SU-DHL-6 (cell line): ENCODE data around the gene DVL1.

Experiments
- H2AFZ ChIP-seq: fragments of 200-600 bp; sonication (generic); 2 replicates; pipeline ENCODE4 v1.6.1; 2014; ENCODE audit warnings: low read depth, mild to moderate bottlenecking, moderate library complexity, mixed read lengths, antibody characterized with exemption, low read length; ENCODE audit not compliant: severe bottlenecking
- H3F3A ChIP-seq: fragments of 200-600 bp; shearing (Covaris generic); 2 replicates; pipeline ENCODE4 v1.6.0; 2016; ENCODE audit warnings: antibody characterized with exemption, mild to moderate bottlenecking; ENCODE audit not compliant: insufficient read depth
- H3K27ac ChIP-seq: fragments of 200-600 bp; sonication (generic); 2 replicates; pipeline ENCODE4 v1.5.1; 2016; ENCODE audit warnings: low read depth, mild to moderate bottlenecking, low read length, moderate library complexity, mixed read lengths
- H3K27me3 ChIP-seq: fragments of 200-600 bp; sonication (generic), shearing (Covaris generic); 2 replicates; pipeline ENCODE4 v1.6.0; 2014; ENCODE audit warnings: mild to moderate bottlenecking, low read length
- H3K36me3 ChIP-seq: fragments of 200-600 bp; sonication (generic); 2 replicates; pipeline ENCODE4 v1.6.1; 2014; ENCODE audit warnings: mild to moderate bottlenecking, low read length, mixed read lengths
- H3K4me2 ChIP-seq: fragments of 300-600, 200-600 bp; shearing (Covaris generic), sonication (generic); 2 replicates; pipeline ENCODE4 v1.6.0; 2014; ENCODE audit warnings: low read length, low read depth, mild to moderate bottlenecking; ENCODE audit not compliant: poor library complexity, severe bottlenecking
- H3K4me3 ChIP-seq: fragments of 200-600 bp; sonication (generic); 2 replicates; pipeline ENCODE4 v1.5.1; 2014; ENCODE audit warnings: antibody characterized with exemption, low read length, mild to moderate bottlenecking, mixed read lengths; ENCODE audit not compliant: insufficient read depth, poor library complexity, severe bottlenecking
- H3K79me2 ChIP-seq: fragments of 200-600 bp; sonication (generic); 2 replicates; pipeline ENCODE4 v1.6.1; 2014; ENCODE audit warnings: mild to moderate bottlenecking, low read length, moderate library complexity; ENCODE audit not compliant: insufficient read depth
- H3K9ac ChIP-seq: fragments of 200-600 bp; sonication (generic); 2 replicates; pipeline ENCODE4 v1.7.0; 2014; ENCODE audit warnings: mild to moderate bottlenecking, low read length
- H3K9me2 ChIP-seq: fragments of 200-600 bp; sonication (generic); replicated peaks from 2 replicates; pipeline ENCODE4 v1.6.1; 2014; ENCODE audit warnings: low read length; ENCODE audit not compliant: insufficient read depth
- H3K9me3 ChIP-seq: fragments of 200-600 bp; sonication (generic); 2 replicates; pipeline ENCODE4 v1.6.1; 2014; ENCODE audit warnings: low read length, mixed read lengths; ENCODE audit not compliant: insufficient read depth
- H4K20me1 ChIP-seq: fragments of 200-600 bp; sonication (generic); 2 replicates; pipeline ENCODE4 v1.6.1; 2014; ENCODE audit warnings: low read depth, mild to moderate bottlenecking, antibody characterized with exemption, low read length, moderate library complexity, mixed read lengths
- CTCF ChIP-seq: fragments of 200-600 bp; sonication (generic); IDR thresholded peaks from one replicate; pipeline ENCODE4 v1.5.1; 2017; ENCODE audit warnings: antibody characterized with exemption, mild to moderate bottlenecking, low read length, moderate library complexity; ENCODE audit not compliant: insufficient read depth, poor library complexity, severe bottlenecking
- EZH2phosphoT487 ChIP-seq: fragments of 200-600 bp; sonication (generic), shearing (Covaris generic); conservative IDR thresholded peaks from 2 replicates; pipeline ENCODE4 v1.6.1; 2018; ENCODE audit warnings: mild to moderate bottlenecking, antibody characterized with exemption, low read length, moderate library complexity, mixed read lengths

The DVL1 gene

GRCh38 chr1:1341549-1342021 is 7.6 kb downstream of the DVL1 start:
- H3K9ac ChIP-seq = no peak overlapping the region
- no peak overlapping the region for H3K4me3 ChIP-seq
- no peaks in the 10 kb centered on the region for H3F3A ChIP-seq
- no peaks in the 10 kb centered on the region for H3K27me3 ChIP-seq
- no peak overlapping the region for H2AFZ ChIP-seq
- H3K27ac ChIP-seq = no peak overlapping the region
- TF ChIP-seq CTCF (no peak), EZH2phosphoT487 (no peak)
- H3K79me2 ChIP-seq = peaks cover 4% of the 10 kb centered on the region; the same call in 1 of the 2 replicates
- H4K20me1 ChIP-seq = no peaks in the 10 kb centered on the region
- H3K9me3 ChIP-seq = no peaks in the 10 kb centered on the region
- H3K4me2 ChIP-seq = no peak overlapping the region
- no peaks in the 10 kb centered on the region for H3K9me2 ChIP-seq
- H3K36me3 ChIP-seq = no peaks in the 10 kb centered on the region

GRCh38 chr1:1340791-1341548 is 8.2 kb downstream of the DVL1 start:
- H3K4me3 ChIP-seq = no peak overlapping the region
- no peaks in the 10 kb centered on the region for H4K20me1 ChIP-seq
- no peak overlapping the region for H3K9ac ChIP-seq
- no peak overlapping the region for H3K4me2 ChIP-seq
- H3K27ac ChIP-seq = no peak overlapping the region
- H3K27me3 ChIP-seq = no peaks in the 10 kb centered on the region
- H3K79me2 ChIP-seq = peaks cover 2% of the 10 kb centered on the region; the same call in 1 of the 2 replicates
- no peaks in the 10 kb centered on the region for H3K36me3 ChIP-seq
- H2AFZ ChIP-seq = no peak overlapping the region
- H3K9me2 ChIP-seq = no peaks in the 10 kb centered on the region
- no peaks in the 10 kb centered on the region for H3K9me3 ChIP-seq
- H3F3A ChIP-seq = no peaks in the 10 kb centered on the region
- TF ChIP-seq EZH2phosphoT487 = no peak
- TF ChIP-seq CTCF = no peak

- no peaks in the 10 kb centered on the region for H3K27me3 ChIP-seq
- no peak overlapping the region for H3K4me2 ChIP-seq
- H3K79me2 ChIP-seq = no peaks in the 10 kb centered on the region
- no peaks in the 10 kb centered on the region for H3K9me3 ChIP-seq
- H3K4me3 ChIP-seq = no peak overlapping the region
- no peaks in the 10 kb centered on the region for H3K36me3 ChIP-seq
- no peaks in the 10 kb centered on the region for H3F3A ChIP-seq
- no peak overlapping the region for H2AFZ ChIP-seq
- H3K9ac ChIP-seq = no peak overlapping the region
- H4K20me1 ChIP-seq = no peaks in the 10 kb centered on the region
- no peaks in the 10 kb centered on the region for H3K9me2 ChIP-seq
- no peak for TF ChIP-seq CTCF
- TF ChIP-seq EZH2phosphoT487 = no peak
- H3K27ac ChIP-seq = no peak overlapping the region
Measured at GRCh38 chr1:1340185-1340584, 9.0 kb downstream of the DVL1 start.
